Glutamatergic neuron (in vitro differentiated cells): ENCODE measurements around the gene TICAM2. TPM values are rescaled to one million over a fixed set of nuclear protein-coding genes. Genes with fewer than 3 reads are reported as not detected.
"Not testable (repeated sequence)": the region's sequence is repeated elsewhere in the genome, so short reads cannot be mapped to it uniquely, and the experiment has no call there.

Source experiments
- DNase-seq: peaks from one replicate; pipeline ENCODE4 v3.0.0; 2022
- H3K27ac Mint-ChIP-seq: one replicate; pipeline ENCODE4 v1.8.0; 2020; ENCODE audit warnings: mild to moderate bottlenecking, mixed read lengths, inconsistent platforms; ENCODE audit not compliant: unreplicated experiment
- H3K27me3 Mint-ChIP-seq: one replicate; pipeline ENCODE4 v1.8.0; 2020; ENCODE audit warnings: mild to moderate bottlenecking, moderate library complexity, mixed read lengths, inconsistent platforms; ENCODE audit not compliant: unreplicated experiment
- H3K36me3 Mint-ChIP-seq: one replicate; pipeline ENCODE4 v1.8.0; 2020; ENCODE audit warnings: mild to moderate bottlenecking, mixed read lengths, inconsistent platforms; ENCODE audit not compliant: unreplicated experiment
- H3K4me1 Mint-ChIP-seq: one replicate; pipeline ENCODE4 v1.8.0; 2020; ENCODE audit warnings: mild to moderate bottlenecking, low read depth, mixed read lengths, inconsistent platforms; ENCODE audit not compliant: unreplicated experiment
- H3K4me3 Mint-ChIP-seq: one replicate; pipeline ENCODE4 v1.8.0; 2020; ENCODE audit warnings: mild to moderate bottlenecking, mixed read lengths, inconsistent platforms; ENCODE audit not compliant: unreplicated experiment
- H3K9me3 Mint-ChIP-seq: one replicate; pipeline ENCODE4 v1.8.0; 2020; ENCODE audit warnings: mild to moderate bottlenecking, moderate library complexity, mixed read lengths, inconsistent platforms; ENCODE audit not compliant: unreplicated experiment
- long read RNA-seq: library from polyadenylated mRNA; unstranded; transcript quantifications from one replicate; pipeline ENCODE4 v2.0.0, GENCODE V29; 2020; ENCODE audit not compliant: unreplicated experiment
- total RNA-seq: library from RNA; stranded (reverse); fragmentation: NEBNext Ultra II Directional; extraction: Animal tissue kit (Norgen Biotek cat#: 25700); gene quantifications from one replicate; pipeline ENCODE4 v1.2.1, GENCODE V29; 2021; ENCODE audit not compliant: unreplicated experiment
- TF ChIP-seq, protein P1 (sequence below): fragments of 200-600 bp; sonication (generic); IDR thresholded peaks from one replicate; pipeline ENCODE4 v1.5.0; 2021; ENCODE audit not compliant: partially characterized antibody, unreplicated experiment

TICAM2 gene, protein sequence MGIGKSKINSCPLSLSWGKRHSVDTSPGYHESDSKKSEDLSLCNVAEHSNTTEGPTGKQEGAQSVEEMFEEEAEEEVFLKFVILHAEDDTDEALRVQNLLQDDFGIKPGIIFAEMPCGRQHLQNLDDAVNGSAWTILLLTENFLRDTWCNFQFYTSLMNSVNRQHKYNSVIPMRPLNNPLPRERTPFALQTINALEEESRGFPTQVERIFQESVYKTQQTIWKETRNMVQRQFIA
- 0.42 TPM for total RNA-seq
- long read RNA-seq, result 0 reads

DNA sequence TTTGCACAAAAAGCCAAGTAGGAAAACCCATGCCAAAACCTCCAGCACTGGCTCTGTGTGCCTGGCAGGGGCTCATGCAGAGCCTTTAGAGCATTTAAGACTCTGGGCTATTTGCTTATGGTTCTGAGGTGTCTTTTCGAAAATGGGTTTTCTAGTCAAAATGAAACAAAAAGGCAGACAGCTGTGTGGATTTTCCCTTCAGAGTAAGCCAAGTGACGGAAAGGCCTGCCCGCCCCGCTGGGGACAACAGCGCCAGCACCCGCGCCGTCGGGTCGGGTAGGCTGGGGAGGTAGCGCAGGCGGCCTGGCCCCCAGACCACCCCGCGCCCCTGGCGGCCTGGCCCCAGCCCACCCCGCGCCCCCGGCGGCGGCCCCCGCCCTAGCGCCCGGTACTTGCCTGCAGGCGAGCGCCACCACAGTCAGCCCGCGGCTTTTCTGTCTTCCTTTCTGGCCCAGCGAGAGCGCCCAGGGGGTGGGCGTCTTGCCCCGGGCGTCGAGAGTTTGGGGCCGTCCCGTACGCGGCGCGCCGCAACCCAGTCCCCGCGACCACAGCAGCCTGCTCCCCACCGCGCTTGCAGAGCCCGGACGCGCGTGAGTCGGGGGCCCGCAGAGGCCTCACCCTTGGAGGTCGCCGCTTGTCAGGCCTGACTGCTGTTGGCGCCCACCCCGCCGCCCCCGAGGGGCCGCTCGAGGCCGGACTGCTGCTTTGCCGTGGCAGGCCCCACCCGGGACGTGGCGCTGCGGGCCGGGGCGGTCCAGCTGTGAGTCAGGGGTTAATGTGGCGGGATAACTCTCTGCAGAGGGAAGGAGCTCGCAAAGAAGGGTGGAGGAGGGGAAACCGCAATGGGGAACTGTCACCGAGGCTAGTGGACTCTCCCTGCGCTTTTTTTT lies at the start of gene TICAM2:
TICAM2 (minus strand) TSS at position 779 of the 890 bp plus-strand sequence. CDS start 21,223 bp downstream, outside the sequence.
- TF ChIP-seq, protein P1, sequence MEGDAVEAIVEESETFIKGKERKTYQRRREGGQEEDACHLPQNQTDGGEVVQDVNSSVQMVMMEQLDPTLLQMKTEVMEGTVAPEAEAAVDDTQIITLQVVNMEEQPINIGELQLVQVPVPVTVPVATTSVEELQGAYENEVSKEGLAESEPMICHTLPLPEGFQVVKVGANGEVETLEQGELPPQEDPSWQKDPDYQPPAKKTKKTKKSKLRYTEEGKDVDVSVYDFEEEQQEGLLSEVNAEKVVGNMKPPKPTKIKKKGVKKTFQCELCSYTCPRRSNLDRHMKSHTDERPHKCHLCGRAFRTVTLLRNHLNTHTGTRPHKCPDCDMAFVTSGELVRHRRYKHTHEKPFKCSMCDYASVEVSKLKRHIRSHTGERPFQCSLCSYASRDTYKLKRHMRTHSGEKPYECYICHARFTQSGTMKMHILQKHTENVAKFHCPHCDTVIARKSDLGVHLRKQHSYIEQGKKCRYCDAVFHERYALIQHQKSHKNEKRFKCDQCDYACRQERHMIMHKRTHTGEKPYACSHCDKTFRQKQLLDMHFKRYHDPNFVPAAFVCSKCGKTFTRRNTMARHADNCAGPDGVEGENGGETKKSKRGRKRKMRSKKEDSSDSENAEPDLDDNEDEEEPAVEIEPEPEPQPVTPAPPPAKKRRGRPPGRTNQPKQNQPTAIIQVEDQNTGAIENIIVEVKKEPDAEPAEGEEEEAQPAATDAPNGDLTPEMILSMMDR, result peak; percentile 30
- Mint-ChIP-seq H3K4me1 (peaks cover 9% of the 10 kb centered on the region), H3K27ac (peak within 1 kb of the TSS; percentile 68)

DNA sequence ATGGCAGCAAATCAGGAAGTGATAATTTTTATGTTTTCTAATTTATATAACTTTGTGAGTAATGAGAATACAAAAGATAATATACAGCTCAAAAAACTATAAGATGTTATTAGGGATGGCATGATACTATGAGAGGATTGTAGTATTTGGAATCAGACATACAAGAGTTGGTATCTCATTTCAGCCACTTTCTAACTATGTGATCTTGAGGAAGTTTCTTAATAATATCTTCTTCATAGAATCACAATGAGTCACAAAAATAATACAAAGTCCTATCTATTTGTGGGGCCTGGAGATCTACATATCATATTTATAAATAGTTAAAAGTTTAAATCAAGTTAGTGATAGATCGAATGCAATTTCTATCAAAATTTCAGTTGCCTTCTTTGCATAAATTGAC lies 47.3 kb upstream of the TICAM2 start:
- TF ChIP-seq, protein P1, result no peak
- no peak overlapping the region for H3K27ac Mint-ChIP-seq
- no peak overlapping the region for H3K4me3 Mint-ChIP-seq
- H3K27me3 Mint-ChIP-seq, result peaks cover 3% of the 10 kb centered on the region
- H3K9me3 Mint-ChIP-seq, result no peaks in the 10 kb centered on the region
- H3K4me1 Mint-ChIP-seq, result no peaks in the 10 kb centered on the region
- no peaks in the 10 kb centered on the region for H3K36me3 Mint-ChIP-seq
- DNase-seq, result no peak

More for the DNA sequence above, at the start of gene TICAM2:
- H3K4me3 Mint-ChIP-seq, result peak within 1 kb of the TSS; percentile 70
- DNase-seq, result peak; percentile 72
- H3K9me3 Mint-ChIP-seq, result no peaks in the 10 kb centered on the region
- no peaks in the 10 kb centered on the region for H3K27me3 Mint-ChIP-seq
- H3K36me3 Mint-ChIP-seq, result no peaks in the 10 kb centered on the region

DNA sequence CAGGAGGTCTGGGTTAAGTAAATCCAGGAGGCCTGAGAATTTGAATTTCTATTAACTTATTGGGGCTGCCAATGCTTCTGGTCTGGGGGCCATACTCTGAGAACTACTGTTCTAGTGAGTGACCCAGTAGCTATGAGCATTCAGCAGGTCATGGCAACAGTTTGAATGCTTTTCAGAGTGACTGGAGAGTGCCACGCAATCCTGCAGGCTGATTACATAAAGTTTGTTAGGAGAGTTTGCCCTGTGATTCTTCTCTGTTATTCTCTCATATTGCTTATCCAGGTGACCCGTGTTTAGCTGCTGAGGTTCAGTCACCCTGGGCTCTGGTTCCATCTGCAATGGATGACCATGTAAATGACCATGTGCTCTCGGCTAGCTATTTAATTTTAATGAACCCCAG lies 45.8 kb upstream of the TICAM2 start:
- H3K27me3 Mint-ChIP-seq, result peaks cover 4% of the 10 kb centered on the region
- H3K9me3 Mint-ChIP-seq, result no peaks in the 10 kb centered on the region
- no peak overlapping the region for H3K27ac Mint-ChIP-seq
- TF ChIP-seq, protein P1, result no peak
- H3K36me3 Mint-ChIP-seq, result no peaks in the 10 kb centered on the region
- H3K4me1 Mint-ChIP-seq, result no peaks in the 10 kb centered on the region
- H3K4me3 Mint-ChIP-seq, result no peak overlapping the region
- DNase-seq, result no peak

DNA sequence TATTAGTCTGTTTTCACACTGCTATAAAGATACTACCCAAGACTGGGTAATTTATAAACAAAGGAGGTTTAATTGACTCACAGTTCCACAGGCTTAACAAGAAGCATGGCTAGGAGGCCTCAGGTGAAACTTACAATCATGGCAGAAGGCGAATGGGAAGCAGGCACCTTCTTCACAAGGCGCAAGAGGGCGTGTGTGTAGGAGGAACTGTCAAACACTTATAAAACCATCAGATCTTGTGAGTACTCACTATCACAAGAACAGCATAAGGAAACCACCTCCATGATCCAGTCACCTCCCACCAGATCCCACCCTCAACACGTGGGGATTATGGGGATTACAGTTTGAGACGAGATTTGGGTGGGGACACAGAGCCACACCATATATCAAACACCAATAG lies 43.1 kb upstream of the TICAM2 start:
- not testable (repeated sequence) for H3K27ac Mint-ChIP-seq, H3K36me3 Mint-ChIP-seq, H3K9me3 Mint-ChIP-seq, H3K4me1 Mint-ChIP-seq, H3K4me3 Mint-ChIP-seq, H3K27me3 Mint-ChIP-seq, DNase-seq

- H3K36me3 Mint-ChIP-seq, result no peaks in the 10 kb centered on the region
- no peak for DNase-seq
- H3K27ac Mint-ChIP-seq, result no peak overlapping the region
- H3K27me3 Mint-ChIP-seq, result peaks cover 7% of the 10 kb centered on the region
- H3K9me3 Mint-ChIP-seq, result peaks cover 3% of the 10 kb centered on the region
- no peak overlapping the region for H3K4me3 Mint-ChIP-seq
- TF ChIP-seq, protein P1, result no peak
- peaks cover 6% of the 10 kb centered on the region for H3K4me1 Mint-ChIP-seq
These were observed 41.8 kb upstream of the TICAM2 start for GRCh38 chr5:115644046-115644445.
